ENCODE data around the gene SLC39A11.

DNA sequence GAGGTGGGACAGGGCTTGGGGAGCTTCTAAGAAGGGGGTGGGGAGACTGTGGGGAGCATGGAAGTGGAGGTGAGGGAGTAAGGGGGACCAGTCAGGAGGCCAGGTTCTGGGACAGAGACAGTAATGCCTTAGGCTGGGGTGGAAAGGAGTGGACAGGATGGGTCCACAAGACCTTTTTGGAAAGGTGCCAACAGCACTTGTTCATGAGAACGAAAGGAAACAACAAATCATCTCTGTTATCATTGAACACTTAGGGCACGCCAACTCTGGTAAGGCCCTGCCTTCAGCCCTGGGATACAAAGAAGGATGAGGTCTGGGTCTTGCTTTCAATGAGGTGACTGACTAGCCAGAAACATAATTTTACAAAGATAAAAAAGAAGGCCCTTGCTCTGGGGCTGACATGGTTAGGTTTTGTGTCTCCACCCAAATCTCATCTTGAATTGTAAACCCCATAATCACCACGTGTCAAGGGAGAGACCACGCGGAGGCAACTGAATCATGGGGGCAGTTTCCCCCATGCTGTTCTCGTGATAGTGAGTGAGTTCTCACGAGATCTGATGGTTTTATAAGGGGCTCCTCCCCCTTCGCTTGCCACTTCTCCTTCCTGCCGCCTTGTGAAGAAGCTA is 113.8 kb downstream of the SLC39A11 start:
- TF ChIP-seq, protein P1, sequence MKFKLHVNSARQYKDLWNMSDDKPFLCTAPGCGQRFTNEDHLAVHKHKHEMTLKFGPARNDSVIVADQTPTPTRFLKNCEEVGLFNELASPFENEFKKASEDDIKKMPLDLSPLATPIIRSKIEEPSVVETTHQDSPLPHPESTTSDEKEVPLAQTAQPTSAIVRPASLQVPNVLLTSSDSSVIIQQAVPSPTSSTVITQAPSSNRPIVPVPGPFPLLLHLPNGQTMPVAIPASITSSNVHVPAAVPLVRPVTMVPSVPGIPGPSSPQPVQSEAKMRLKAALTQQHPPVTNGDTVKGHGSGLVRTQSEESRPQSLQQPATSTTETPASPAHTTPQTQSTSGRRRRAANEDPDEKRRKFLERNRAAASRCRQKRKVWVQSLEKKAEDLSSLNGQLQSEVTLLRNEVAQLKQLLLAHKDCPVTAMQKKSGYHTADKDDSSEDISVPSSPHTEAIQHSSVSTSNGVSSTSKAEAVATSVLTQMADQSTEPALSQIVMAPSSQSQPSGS (CRISPR knock-in tag; IDR thresholded peaks at IDR 0.05; ENCODE audit: borderline replicate concordance, low read depth), result no peak
- TF ChIP-seq TEAD4 (CRISPR knock-in tag; IDR thresholded peaks at IDR 0.05), result no peak
